Right lobe of liver (tissue), 4 donors: Measurements from ENCODE around the gene PLXNA4.

Source experiments
- POLR2A ChIP-seq: fragments of 450-650 bp; IDR thresholded peaks from one replicate; pipeline ENCODE4 v1.6.1; 2017; ENCODE audit warnings: antibody characterized with exemption, mild to moderate bottlenecking
- TF ChIP-seq, protein P1 (sequence below), 4 donors: fragments of 200-600 bp in 3 of 4; fragments of 450-650 bp in 1 of 4; IDR thresholded peaks; one replicate each; pipeline versions ENCODE4 v1.5.1 to v1.8.0; 2016 to 2022; ENCODE audit warnings: antibody characterized with exemption in 4 of 4, mild to moderate bottlenecking in 2 of 4
- donor health status: DM: no; HTN: no; CAD: no.
- donor health status: DM: no; HTN: no; CAD: no.
- donor health status: DM: no; HTN: yes; CAD: no.

DNA sequence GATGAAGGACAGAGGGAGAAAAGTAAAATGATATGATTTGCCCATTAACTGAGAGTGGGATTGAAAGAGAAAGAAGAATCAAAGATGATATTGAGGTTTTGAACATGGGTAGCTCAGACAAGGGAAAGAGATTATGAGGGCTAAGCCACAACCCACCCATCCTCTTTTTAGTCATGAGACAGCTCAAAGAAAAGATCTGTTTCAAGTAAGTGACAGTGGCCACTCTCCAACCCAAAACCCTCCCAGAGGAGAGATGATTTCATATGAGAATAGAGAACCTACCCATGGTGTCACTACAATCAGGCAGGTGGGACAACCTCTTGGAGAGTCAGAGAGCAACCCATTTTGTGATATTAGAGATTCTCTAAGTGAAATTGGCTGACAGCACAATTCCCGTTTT lies 32.2 kb downstream of the PLXNA4 start:
- no peak for TF ChIP-seq POLR2A
- TF ChIP-seq, protein P1, sequence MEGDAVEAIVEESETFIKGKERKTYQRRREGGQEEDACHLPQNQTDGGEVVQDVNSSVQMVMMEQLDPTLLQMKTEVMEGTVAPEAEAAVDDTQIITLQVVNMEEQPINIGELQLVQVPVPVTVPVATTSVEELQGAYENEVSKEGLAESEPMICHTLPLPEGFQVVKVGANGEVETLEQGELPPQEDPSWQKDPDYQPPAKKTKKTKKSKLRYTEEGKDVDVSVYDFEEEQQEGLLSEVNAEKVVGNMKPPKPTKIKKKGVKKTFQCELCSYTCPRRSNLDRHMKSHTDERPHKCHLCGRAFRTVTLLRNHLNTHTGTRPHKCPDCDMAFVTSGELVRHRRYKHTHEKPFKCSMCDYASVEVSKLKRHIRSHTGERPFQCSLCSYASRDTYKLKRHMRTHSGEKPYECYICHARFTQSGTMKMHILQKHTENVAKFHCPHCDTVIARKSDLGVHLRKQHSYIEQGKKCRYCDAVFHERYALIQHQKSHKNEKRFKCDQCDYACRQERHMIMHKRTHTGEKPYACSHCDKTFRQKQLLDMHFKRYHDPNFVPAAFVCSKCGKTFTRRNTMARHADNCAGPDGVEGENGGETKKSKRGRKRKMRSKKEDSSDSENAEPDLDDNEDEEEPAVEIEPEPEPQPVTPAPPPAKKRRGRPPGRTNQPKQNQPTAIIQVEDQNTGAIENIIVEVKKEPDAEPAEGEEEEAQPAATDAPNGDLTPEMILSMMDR (IDR thresholded peaks at IDR 0.05): no peak
